ENCODE measurements around the gene UGDH.

The UGDH gene

DNA sequence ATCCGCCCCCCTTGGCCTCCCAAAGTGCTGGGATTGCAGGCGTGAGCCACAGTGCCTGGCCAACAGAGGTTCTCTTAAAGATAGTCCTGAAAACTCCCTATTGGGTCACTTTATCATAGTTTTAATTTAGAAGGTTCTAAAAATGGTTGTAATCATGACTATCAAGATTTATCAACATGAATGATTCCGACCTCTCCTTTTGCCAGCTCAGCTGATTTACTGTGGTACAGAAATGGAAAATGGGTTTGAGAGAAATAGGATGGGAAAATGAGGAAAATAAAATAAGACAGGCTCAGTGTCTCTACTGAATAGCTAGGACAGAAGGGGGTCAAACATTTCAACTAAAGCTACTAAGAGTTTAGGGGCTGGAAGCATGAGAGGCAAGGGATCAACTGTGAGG, 28.2 kb upstream of the UGDH start:
- TF ChIP-seq ZNF837 (tag by site-specific recombination; IDR thresholded peaks at IDR 0.05) (no peak), MYNN (tag by site-specific recombination; IDR thresholded peaks at IDR 0.05; ENCODE audit: borderline replicate concordance) (no peak), ZNF354C (tag by site-specific recombination; IDR thresholded peaks at IDR 0.05; ENCODE audit: borderline replicate concordance, low read depth) (no peak), ZNF169 (tag by site-specific recombination; IDR thresholded peaks at IDR 0.05) (no peak)
- TF ChIP-seq, protein P1, sequence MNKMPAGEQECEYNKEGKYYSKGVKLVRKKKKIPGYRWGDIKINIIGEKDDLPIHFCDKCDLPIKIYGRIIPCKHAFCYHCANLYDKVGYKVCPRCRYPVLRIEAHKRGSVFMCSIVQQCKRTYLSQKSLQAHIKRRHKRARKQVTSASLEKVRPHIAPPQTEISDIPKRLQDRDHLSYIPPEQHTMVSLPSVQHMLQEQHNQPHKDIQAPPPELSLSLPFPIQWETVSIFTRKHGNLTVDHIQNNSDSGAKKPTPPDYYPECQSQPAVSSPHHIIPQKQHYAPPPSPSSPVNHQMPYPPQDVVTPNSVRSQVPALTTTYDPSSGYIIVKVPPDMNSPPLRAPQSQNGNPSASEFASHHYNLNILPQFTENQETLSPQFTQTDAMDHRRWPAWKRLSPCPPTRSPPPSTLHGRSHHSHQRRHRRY (tag by site-specific recombination; IDR thresholded peaks at IDR 0.05): no peak
- ChIA-PET POLR2A (no interaction called here), CTCF (interaction anchor here (0.7 kb wide), 1 partner anchor 846 kb away, joined by 3 read pairs; no protein-coding TSS in a partner anchor)
- no peak overlapping the region for H3K4me3 ChIP-seq (ENCODE audit: low read depth, low read length)
- H3K4me1 ChIP-seq (ENCODE audit: control insufficient read depth, insufficient read depth, low read length): 0 out of 2 replicates have a peak, but pooled peaks cover 2% of the 10 kb centered on the region
- H3K9me3 ChIP-seq (ENCODE audit: control insufficient read depth, insufficient read depth, low read depth, low read length): no peaks in the 10 kb centered on the region
- H3K27ac ChIP-seq (ENCODE audit: extremely low read depth, low read depth, low read length): no peak overlapping the region
- H3K36me3 ChIP-seq (ENCODE audit: control insufficient read depth in 2 of 2, insufficient read depth in 1 of 2, low read length in 2 of 2): no peaks in the 10 kb centered on the region

GRCh38 chr4:39548425-39549067, 21.3 kb upstream of the UGDH start:
- Histone ChIP-seq H3K4me3 (ENCODE audit: low read depth, low read length) (no peak overlapping the region), H3K4me1 (ENCODE audit: control insufficient read depth, insufficient read depth, low read length) (0 out of 2 replicates have a peak, but pooled peaks cover 3% of the 10 kb centered on the region), H3K9me3 (ENCODE audit: control insufficient read depth, insufficient read depth, low read depth, low read length) (no peaks in the 10 kb centered on the region), H3K27ac (ENCODE audit: extremely low read depth, low read depth, low read length) (no peak overlapping the region), H3K36me3 (ENCODE audit: control insufficient read depth in 2 of 2, insufficient read depth in 1 of 2, low read length in 2 of 2) (no peaks in the 10 kb centered on the region)
- ChIA-PET CTCF (no interaction called here), POLR2A (no interaction called here)
- TF ChIP-seq ZNF548 (tag by site-specific recombination; IDR thresholded peaks at IDR 0.05): no peak
- no peak for TF ChIP-seq ZNF830 (tag by site-specific recombination; IDR thresholded peaks at IDR 0.05; ENCODE audit: low read depth)
- TF ChIP-seq ZNF843 (tag by site-specific recombination; IDR thresholded peaks at IDR 0.05): no peak
- no peak for TF ChIP-seq TRIM28 (IDR thresholded peaks at IDR 0.05; ENCODE audit: borderline replicate concordance, low read length)
- TF ChIP-seq, protein P2, sequence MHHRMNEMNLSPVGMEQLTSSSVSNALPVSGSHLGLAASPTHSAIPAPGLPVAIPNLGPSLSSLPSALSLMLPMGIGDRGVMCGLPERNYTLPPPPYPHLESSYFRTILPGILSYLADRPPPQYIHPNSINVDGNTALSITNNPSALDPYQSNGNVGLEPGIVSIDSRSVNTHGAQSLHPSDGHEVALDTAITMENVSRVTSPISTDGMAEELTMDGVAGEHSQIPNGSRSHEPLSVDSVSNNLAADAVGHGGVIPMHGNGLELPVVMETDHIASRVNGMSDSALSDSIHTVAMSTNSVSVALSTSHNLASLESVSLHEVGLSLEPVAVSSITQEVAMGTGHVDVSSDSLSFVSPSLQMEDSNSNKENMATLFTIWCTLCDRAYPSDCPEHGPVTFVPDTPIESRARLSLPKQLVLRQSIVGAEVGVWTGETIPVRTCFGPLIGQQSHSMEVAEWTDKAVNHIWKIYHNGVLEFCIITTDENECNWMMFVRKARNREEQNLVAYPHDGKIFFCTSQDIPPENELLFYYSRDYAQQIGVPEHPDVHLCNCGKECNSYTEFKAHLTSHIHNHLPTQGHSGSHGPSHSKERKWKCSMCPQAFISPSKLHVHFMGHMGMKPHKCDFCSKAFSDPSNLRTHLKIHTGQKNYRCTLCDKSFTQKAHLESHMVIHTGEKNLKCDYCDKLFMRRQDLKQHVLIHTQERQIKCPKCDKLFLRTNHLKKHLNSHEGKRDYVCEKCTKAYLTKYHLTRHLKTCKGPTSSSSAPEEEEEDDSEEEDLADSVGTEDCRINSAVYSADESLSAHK (tag by site-specific recombination; IDR thresholded peaks at IDR 0.05): no peak
- no peak for TF ChIP-seq ELK4 (IDR thresholded peaks at IDR 0.05; ENCODE audit: borderline replicate concordance, low read depth, low read length)
- no peak for TF ChIP-seq ZNF664 (tag by site-specific recombination; IDR thresholded peaks at IDR 0.05)
- TF ChIP-seq ZNF426 (tag by site-specific recombination; IDR thresholded peaks at IDR 0.05): no peak
- TF ChIP-seq SALL2 (tag by site-specific recombination; IDR thresholded peaks at IDR 0.05; ENCODE audit: borderline replicate concordance): no peak
- no peak for TF ChIP-seq KLF9 (tag by site-specific recombination; IDR thresholded peaks at IDR 0.05; ENCODE audit: low read depth)
- TF ChIP-seq ZNF654 (tag by site-specific recombination; IDR thresholded peaks at IDR 0.05; ENCODE audit: low read depth): no peak
- TF ChIP-seq ZNF10 (tag by site-specific recombination; IDR thresholded peaks at IDR 0.05): no peak
- TF ChIP-seq, protein P3, sequence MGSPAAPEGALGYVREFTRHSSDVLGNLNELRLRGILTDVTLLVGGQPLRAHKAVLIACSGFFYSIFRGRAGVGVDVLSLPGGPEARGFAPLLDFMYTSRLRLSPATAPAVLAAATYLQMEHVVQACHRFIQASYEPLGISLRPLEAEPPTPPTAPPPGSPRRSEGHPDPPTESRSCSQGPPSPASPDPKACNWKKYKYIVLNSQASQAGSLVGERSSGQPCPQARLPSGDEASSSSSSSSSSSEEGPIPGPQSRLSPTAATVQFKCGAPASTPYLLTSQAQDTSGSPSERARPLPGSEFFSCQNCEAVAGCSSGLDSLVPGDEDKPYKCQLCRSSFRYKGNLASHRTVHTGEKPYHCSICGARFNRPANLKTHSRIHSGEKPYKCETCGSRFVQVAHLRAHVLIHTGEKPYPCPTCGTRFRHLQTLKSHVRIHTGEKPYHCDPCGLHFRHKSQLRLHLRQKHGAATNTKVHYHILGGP (tag by site-specific recombination; IDR thresholded peaks at IDR 0.05): no peak
- no peak for TF ChIP-seq ZNF837 (tag by site-specific recombination; IDR thresholded peaks at IDR 0.05)
- TF ChIP-seq KLF10 (tag by site-specific recombination; IDR thresholded peaks at IDR 0.05): no peak
- TF ChIP-seq, protein P4, sequence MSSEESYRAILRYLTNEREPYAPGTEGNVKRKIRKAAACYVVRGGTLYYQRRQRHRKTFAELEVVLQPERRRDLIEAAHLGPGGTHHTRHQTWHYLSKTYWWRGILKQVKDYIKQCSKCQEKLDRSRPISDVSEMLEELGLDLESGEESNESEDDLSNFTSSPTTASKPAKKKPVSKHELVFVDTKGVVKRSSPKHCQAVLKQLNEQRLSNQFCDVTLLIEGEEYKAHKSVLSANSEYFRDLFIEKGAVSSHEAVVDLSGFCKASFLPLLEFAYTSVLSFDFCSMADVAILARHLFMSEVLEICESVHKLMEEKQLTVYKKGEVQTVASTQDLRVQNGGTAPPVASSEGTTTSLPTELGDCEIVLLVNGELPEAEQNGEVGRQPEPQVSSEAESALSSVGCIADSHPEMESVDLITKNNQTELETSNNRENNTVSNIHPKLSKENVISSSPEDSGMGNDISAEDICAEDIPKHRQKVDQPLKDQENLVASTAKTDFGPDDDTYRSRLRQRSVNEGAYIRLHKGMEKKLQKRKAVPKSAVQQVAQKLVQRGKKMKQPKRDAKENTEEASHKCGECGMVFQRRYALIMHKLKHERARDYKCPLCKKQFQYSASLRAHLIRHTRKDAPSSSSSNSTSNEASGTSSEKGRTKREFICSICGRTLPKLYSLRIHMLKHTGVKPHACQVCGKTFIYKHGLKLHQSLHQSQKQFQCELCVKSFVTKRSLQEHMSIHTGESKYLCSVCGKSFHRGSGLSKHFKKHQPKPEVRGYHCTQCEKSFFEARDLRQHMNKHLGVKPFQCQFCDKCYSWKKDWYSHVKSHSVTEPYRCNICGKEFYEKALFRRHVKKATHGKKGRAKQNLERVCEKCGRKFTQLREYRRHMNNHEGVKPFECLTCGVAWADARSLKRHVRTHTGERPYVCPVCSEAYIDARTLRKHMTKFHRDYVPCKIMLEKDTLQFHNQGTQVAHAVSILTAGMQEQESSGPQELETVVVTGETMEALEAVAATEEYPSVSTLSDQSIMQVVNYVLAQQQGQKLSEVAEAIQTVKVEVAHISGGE (tag by site-specific recombination; conservative IDR thresholded peaks at IDR 0.05; ENCODE audit: low read depth): no peak
- no peak for TF ChIP-seq ZBTB10 (tag by site-specific recombination; IDR thresholded peaks at IDR 0.05)
- no peak for TF ChIP-seq ZNF561 (tag by site-specific recombination; IDR thresholded peaks at IDR 0.05; ENCODE audit: borderline replicate concordance)
